ENCODE measurements around the gene PRRT4. TPM values are rescaled to one million over a fixed set of nuclear protein-coding genes. Genes with fewer than 3 reads are reported as not detected.

PRRT4 gene
- total RNA-seq, 1 donor from 2014 or later, result 0.54 TPM

DNA sequence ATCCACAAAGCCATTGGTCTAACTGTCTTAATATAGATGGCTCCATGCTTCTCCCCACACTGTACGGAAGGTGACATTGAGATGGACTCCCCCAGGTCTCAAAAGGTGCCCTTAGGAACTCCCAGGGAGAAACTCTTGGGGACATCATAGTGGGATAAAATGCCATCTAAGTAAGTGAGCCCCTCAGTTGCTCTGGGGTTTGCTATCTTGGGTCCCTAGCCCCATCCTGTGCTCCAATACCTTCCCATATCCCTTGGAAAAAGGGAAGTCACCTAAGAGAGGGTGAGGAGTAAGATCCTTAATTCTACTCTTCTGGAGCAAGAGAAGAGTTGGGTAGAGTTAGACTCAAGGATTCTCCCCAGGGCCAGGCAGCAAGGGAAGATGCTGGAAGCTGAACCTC, 7.9 kb downstream of the PRRT4 start:
- Mint-ChIP-seq H3K27me3 (ENCODE audit: unreplicated experiment) (peaks cover 43% of the 10 kb centered on the region), H3K9me3 (ENCODE audit: unreplicated experiment) (no peaks in the 10 kb centered on the region), H3K4me3 (ENCODE audit: unreplicated experiment) (no peak overlapping the region), H3K36me3 (ENCODE audit: unreplicated experiment) (no peaks in the 10 kb centered on the region), H3K4me1 (ENCODE audit: unreplicated experiment) (no peaks in the 10 kb centered on the region), H3K27ac (ENCODE audit: unreplicated experiment) (no peak overlapping the region)
- DNase-seq (ENCODE audit: extremely low spot score, unreplicated experiment), result peak; percentile 60
- TF ChIP-seq, protein P1, sequence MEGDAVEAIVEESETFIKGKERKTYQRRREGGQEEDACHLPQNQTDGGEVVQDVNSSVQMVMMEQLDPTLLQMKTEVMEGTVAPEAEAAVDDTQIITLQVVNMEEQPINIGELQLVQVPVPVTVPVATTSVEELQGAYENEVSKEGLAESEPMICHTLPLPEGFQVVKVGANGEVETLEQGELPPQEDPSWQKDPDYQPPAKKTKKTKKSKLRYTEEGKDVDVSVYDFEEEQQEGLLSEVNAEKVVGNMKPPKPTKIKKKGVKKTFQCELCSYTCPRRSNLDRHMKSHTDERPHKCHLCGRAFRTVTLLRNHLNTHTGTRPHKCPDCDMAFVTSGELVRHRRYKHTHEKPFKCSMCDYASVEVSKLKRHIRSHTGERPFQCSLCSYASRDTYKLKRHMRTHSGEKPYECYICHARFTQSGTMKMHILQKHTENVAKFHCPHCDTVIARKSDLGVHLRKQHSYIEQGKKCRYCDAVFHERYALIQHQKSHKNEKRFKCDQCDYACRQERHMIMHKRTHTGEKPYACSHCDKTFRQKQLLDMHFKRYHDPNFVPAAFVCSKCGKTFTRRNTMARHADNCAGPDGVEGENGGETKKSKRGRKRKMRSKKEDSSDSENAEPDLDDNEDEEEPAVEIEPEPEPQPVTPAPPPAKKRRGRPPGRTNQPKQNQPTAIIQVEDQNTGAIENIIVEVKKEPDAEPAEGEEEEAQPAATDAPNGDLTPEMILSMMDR (IDR thresholded peaks at IDR 0.05), result no peak

GRCh38 chr7:128353189-128353588, 8.3 kb downstream of the PRRT4 start:
- H3K9me3 Mint-ChIP-seq (ENCODE audit: unreplicated experiment), result no peaks in the 10 kb centered on the region
- no peaks in the 10 kb centered on the region for H3K4me1 Mint-ChIP-seq (ENCODE audit: unreplicated experiment)
- H3K36me3 Mint-ChIP-seq (ENCODE audit: unreplicated experiment), result no peaks in the 10 kb centered on the region
- H3K4me3 Mint-ChIP-seq (ENCODE audit: unreplicated experiment), result no peak overlapping the region
- no peak overlapping the region for H3K27ac Mint-ChIP-seq (ENCODE audit: unreplicated experiment)
- TF ChIP-seq, protein P1 (IDR thresholded peaks at IDR 0.05), result no peak
- DNase-seq (ENCODE audit: extremely low spot score, unreplicated experiment), result no peak
- peaks cover 40% of the 10 kb centered on the region for H3K27me3 Mint-ChIP-seq (ENCODE audit: unreplicated experiment)

DNA sequence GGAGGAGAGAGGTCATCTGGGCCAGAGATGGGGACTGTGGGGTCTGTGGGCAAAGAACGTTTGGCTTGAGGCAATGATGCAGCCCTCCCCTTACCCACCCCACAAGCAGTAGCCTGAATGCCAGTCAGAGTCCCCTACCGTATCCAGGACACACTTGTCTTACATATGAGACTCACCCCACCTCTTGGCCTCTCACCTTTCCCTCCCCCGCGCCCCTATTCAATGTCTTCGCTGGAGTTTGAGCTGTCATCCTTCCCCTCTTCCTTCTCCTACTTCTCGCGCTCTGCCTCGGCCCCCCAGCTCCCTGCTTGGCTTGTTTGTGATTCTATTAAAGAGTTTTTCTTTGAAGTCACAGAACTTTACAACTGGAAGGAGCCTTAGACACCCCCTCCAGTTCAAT, 8.9 kb downstream of the PRRT4 start:
- no peak overlapping the region for H3K4me3 Mint-ChIP-seq (ENCODE audit: unreplicated experiment)
- TF ChIP-seq, protein P1 (IDR thresholded peaks at IDR 0.05), result no peak
- H3K9me3 Mint-ChIP-seq (ENCODE audit: unreplicated experiment), result no peaks in the 10 kb centered on the region
- H3K4me1 Mint-ChIP-seq (ENCODE audit: unreplicated experiment), result no peaks in the 10 kb centered on the region
- no peak overlapping the region for H3K27ac Mint-ChIP-seq (ENCODE audit: unreplicated experiment)
- no peaks in the 10 kb centered on the region for H3K36me3 Mint-ChIP-seq (ENCODE audit: unreplicated experiment)
- peak; percentile 75 for DNase-seq (ENCODE audit: extremely low spot score, unreplicated experiment)
- H3K27me3 Mint-ChIP-seq (ENCODE audit: unreplicated experiment), result peaks cover 39% of the 10 kb centered on the region

DNA sequence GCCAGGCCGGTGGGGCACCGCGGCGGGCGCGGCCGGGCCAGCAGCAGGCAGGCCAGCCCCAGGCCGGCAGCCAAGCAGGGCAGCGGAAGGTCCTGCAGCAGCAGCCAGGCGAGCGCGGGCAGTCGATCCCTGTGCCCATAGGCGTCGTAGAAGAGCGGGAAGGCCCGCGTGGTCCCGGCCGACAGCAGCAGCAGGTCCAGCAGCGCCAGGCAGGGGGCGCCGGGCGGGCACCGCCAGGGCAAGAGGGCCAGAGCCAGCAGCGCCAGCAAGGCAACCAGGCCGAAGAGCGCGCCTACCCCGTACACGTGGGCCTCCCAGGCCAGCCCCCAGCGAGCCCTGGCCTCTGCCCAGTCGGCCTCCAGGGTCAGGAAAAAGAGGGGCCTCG, 9.3 kb downstream of the PRRT4 start:
- Mint-ChIP-seq H3K4me3 (ENCODE audit: unreplicated experiment) (no peak overlapping the region), H3K27me3 (ENCODE audit: unreplicated experiment) (peaks cover 42% of the 10 kb centered on the region), H3K9me3 (ENCODE audit: unreplicated experiment) (no peaks in the 10 kb centered on the region), H3K4me1 (ENCODE audit: unreplicated experiment) (no peaks in the 10 kb centered on the region), H3K36me3 (ENCODE audit: unreplicated experiment) (no peaks in the 10 kb centered on the region), H3K27ac (ENCODE audit: unreplicated experiment) (no peak overlapping the region)
- peak; percentile 80 for DNase-seq (ENCODE audit: extremely low spot score, unreplicated experiment)
- TF ChIP-seq, protein P1 (IDR thresholded peaks at IDR 0.05), result peak; percentile 5

- Mint-ChIP-seq H3K9me3 (ENCODE audit: unreplicated experiment) (no peaks in the 10 kb centered on the region), H3K36me3 (ENCODE audit: unreplicated experiment) (no peaks in the 10 kb centered on the region), H3K4me1 (ENCODE audit: unreplicated experiment) (no peaks in the 10 kb centered on the region), H3K4me3 (ENCODE audit: unreplicated experiment) (no peak overlapping the region), H3K27ac (ENCODE audit: unreplicated experiment) (no peak overlapping the region), H3K27me3 (ENCODE audit: unreplicated experiment) (peaks cover 42% of the 10 kb centered on the region)
- peak; percentile 79 for DNase-seq (ENCODE audit: extremely low spot score, unreplicated experiment)
- TF ChIP-seq, protein P1 (IDR thresholded peaks at IDR 0.05), result no peak
Observed at GRCh38 chr7:128351296-128352152, 10.0 kb downstream of the PRRT4 start.
